A549 (cell line): ENCODE measurements around the gene KLHL29. TPM values are rescaled to one million over a fixed set of nuclear protein-coding genes. Genes with fewer than 3 reads are reported as not detected.

Experiments used
- ATAC-seq, 2 experiments: fragments of 200-7000 bp in 1 of 2; fragments of >200 bp in 1 of 2; cut with Nextera tagmentation in 1 of 2; cut with Tn5 transposase in 1 of 2; 3 replicates each; pipeline versions ENCODE4 v1.8.0 to v1.9.1; 2018 to 2020; ENCODE audit warnings: mild to moderate bottlenecking in 1 of 2, moderate library complexity in 1 of 2
- CTCF ChIA-PET: fragments of 300-600 bp; sonication (Branson Sonifier 250); formaldehyde crosslinking; extraction: SDS; loops from one replicate; lab custom pipeline; 2021; ENCODE audit warnings: antibody characterized with exemption, inconsistent platforms; lab: Yijun Ruan, JAX
- POLR2A ChIA-PET: fragments of 350-600 bp; formaldehyde crosslinking; extraction: SDS; loops from one replicate; lab custom pipeline; 2021; ENCODE audit warnings: antibody characterized with exemption, inconsistent platforms; lab: Yijun Ruan, JAX
- DNase-seq, 2 experiments: peaks; one replicate each; pipeline versions ENCODE4 v3.0.0 to v3.0.0-alpha.2; 2011 to 2016; ENCODE audit warnings: low read depth in 1 of 2, low spot score in 1 of 2
- FAIRE-seq: peaks from 2 replicates; lab custom pipeline; 2011; peaks lifted over from hg19 to GRCh38; lab: Jason Lieb, UNC
- H3K27ac ChIP-seq, 2 experiments: fragments of >200 bp; sonication (Bioruptor Twin); formaldehyde crosslinking; 3 replicates each; pipeline ENCODE4 v1.5.1; 2016 to 2017
- H3K4me1 ChIP-seq: fragments of >200 bp; sonication (Bioruptor Twin); formaldehyde crosslinking; 3 replicates; pipeline ENCODE4 v1.6.1; 2016
- H3K4me2 ChIP-seq: fragments of >200 bp; sonication (Bioruptor Twin); formaldehyde crosslinking; 3 replicates; pipeline ENCODE4 v1.6.1; 2016
- H3K4me3 ChIP-seq: fragments of >200 bp; sonication (Bioruptor Twin); formaldehyde crosslinking; 3 replicates; pipeline ENCODE4 v1.5.1; 2016
- H3K9me3 ChIP-seq: fragments of >200 bp; sonication (Bioruptor Twin); formaldehyde crosslinking; 3 replicates; pipeline ENCODE4 v1.6.1; 2016
- EHF ChIP-seq: fragments of 250-450 bp; sonication (Bioruptor Pico); IDR thresholded peaks from 2 replicates; pipeline ENCODE4 v1.5.0; 2020; ENCODE audit warnings: mild to moderate bottlenecking
- EHMT2 ChIP-seq: fragments of 200-600 bp; sonication (generic); IDR thresholded peaks from 2 replicates; pipeline ENCODE4 v1.6.1; 2016; ENCODE audit warnings: antibody characterized with exemption, low read depth, mild to moderate bottlenecking, moderate library complexity
- EP300 ChIP-seq, 2 experiments: fragments of >200 bp; sonication (Bioruptor Twin); formaldehyde crosslinking; IDR thresholded peaks; 2 replicates in 1 of 2; 3 replicates in 1 of 2; pipeline ENCODE4 v1.6.1; 2016 to 2017
- FOSB ChIP-seq: fragments of 250-450 bp; sonication (Bioruptor Pico); IDR thresholded peaks from 2 replicates; pipeline ENCODE4 v1.5.0; 2020; ENCODE audit warnings: mild to moderate bottlenecking, moderate library complexity
- FOSL2 ChIP-seq, 2 experiments: fragments of 450-650 bp in 1 of 2; fragments of >200 bp in 1 of 2; sonication (Bioruptor Twin) in 1 of 2; formaldehyde crosslinking; IDR thresholded peaks; 2 replicates each; pipeline versions ENCODE4 v1.5.0 to v1.6.1; 2016 to 2020; ENCODE audit warnings: mild to moderate bottlenecking in 1 of 2, moderate library complexity in 1 of 2
- FOXS1 ChIP-seq: fragments of 250-450 bp; sonication (Bioruptor Pico); IDR thresholded peaks from 2 replicates; pipeline ENCODE4 v1.5.0; 2020; ENCODE audit warnings: mild to moderate bottlenecking, moderate library complexity
- HOXB5 ChIP-seq: fragments of 250-450 bp; sonication (Bioruptor Pico); IDR thresholded peaks from 2 replicates; pipeline ENCODE4 v1.5.0; 2020; ENCODE audit warnings: mild to moderate bottlenecking, moderate library complexity
- KDM5A ChIP-seq: fragments of 200-600 bp; sonication (generic); IDR thresholded peaks from 2 replicates; pipeline ENCODE4 v1.6.1; 2016; ENCODE audit warnings: antibody characterized with exemption, mild to moderate bottlenecking
- MAFK ChIP-seq: fragments of 450-650 bp; IDR thresholded peaks from 2 replicates; pipeline ENCODE4 v1.6.1; 2014; ENCODE audit not compliant: partially characterized antibody
- NFE2L2 ChIP-seq: fragments of 150-350 bp; conservative IDR thresholded peaks from 2 replicates; pipeline ENCODE4 v1.6.1; 2014; ENCODE audit warnings: low read length
- NPAS2 ChIP-seq: fragments of 250-450 bp; sonication (Bioruptor Pico); IDR thresholded peaks from 2 replicates; pipeline ENCODE4 v1.8.0; 2022; ENCODE audit warnings: mild to moderate bottlenecking, moderate library complexity, borderline replicate concordance
- NR3C1 ChIP-seq: fragments of >200 bp; sonication (Bioruptor Twin); formaldehyde crosslinking; IDR thresholded peaks from 3 replicates; pipeline ENCODE4 v1.6.1; 2017
- PHF8 ChIP-seq: fragments of 200-600 bp; sonication (generic); IDR thresholded peaks from 2 replicates; pipeline ENCODE4 v1.6.1; 2016; ENCODE audit warnings: low read depth, mild to moderate bottlenecking, antibody characterized with exemption, moderate library complexity, borderline replicate concordance
- RAD21 ChIP-seq, 2 experiments: fragments of >200 bp in 1 of 2; sonication (Bioruptor Twin) in 1 of 2; formaldehyde crosslinking in 1 of 2; IDR thresholded peaks in 1 of 2; conservative IDR thresholded peaks in 1 of 2; 2 replicates in 1 of 2; 3 replicates in 1 of 2; pipeline ENCODE4 v1.6.1; 2012 to 2018; ENCODE audit warnings: inconsistent platforms in 1 of 2
- RARB ChIP-seq: fragments of 250-450 bp; sonication (Bioruptor Pico); IDR thresholded peaks from 2 replicates; pipeline ENCODE4 v1.8.0; 2021; ENCODE audit warnings: mild to moderate bottlenecking, moderate library complexity
- RFX5 ChIP-seq: fragments of 450-650 bp; IDR thresholded peaks from 2 replicates; pipeline ENCODE4 v1.7.1; 2014; ENCODE audit warnings: antibody characterized with exemption, mild to moderate bottlenecking, moderate library complexity
- TFCP2L1 ChIP-seq: fragments of 250-450 bp; sonication (Bioruptor Pico); IDR thresholded peaks from 2 replicates; pipeline ENCODE4 v1.5.0; 2021; ENCODE audit warnings: mild to moderate bottlenecking
- ZC3H11A ChIP-seq: fragments of 450-650 bp; IDR thresholded peaks from 2 replicates; pipeline ENCODE4 v1.6.1; 2014; ENCODE audit warnings: antibody characterized with exemption, mild to moderate bottlenecking
- ZFP36 ChIP-seq: fragments of 450-650 bp; IDR thresholded peaks from 2 replicates; pipeline ENCODE4 v1.6.1; 2014; ENCODE audit warnings: borderline replicate concordance; ENCODE audit not compliant: partially characterized antibody
- ZNF302 ChIP-seq: fragments of 250-450 bp; sonication (Bioruptor Pico); IDR thresholded peaks from 2 replicates; pipeline ENCODE4 v1.9.0; 2021; ENCODE audit warnings: inconsistent platforms, mild to moderate bottlenecking, moderate library complexity
- WGBS: methylation state at CpG from one replicate; pipeline ENCODE4 v1.1.6; 2017; ENCODE audit errors: missing lambda C conversion rate; 5-methylcytosine and 5-hydroxymethylcytosine counted together
- polyA plus RNA-seq, 4 experiments: library from polyadenylated mRNA; depleted of rRNA in 3 of 4; stranded (reverse); fragments of >200 nt; fragmentation: RNase III in 1 of 4; extraction: RNeasy Plus Mini Kit Qiagen cat#74134 plus additional on column Dnase treatment in 1 of 4; gene quantifications; 2 replicates in 3 of 4; 3 replicates in 1 of 4; pipeline ENCODE4 v1.2.3, GENCODE V29; 2011 to 2017
- TF ChIP-seq, protein P1 (sequence below): fragments of >200 bp; sonication (Bioruptor Twin); formaldehyde crosslinking; IDR thresholded peaks from 2 replicates; pipeline ENCODE4 v1.6.1; 2016
- TF ChIP-seq, protein P2 (sequence below): IDR thresholded peaks from 2 replicates; pipeline ENCODE4 v1.6.1; 2012; ENCODE audit warnings: low read depth, borderline replicate concordance
- TF ChIP-seq, protein P3 (sequence below): IDR thresholded peaks from 2 replicates; pipeline ENCODE4 v1.6.1; 2012
- TF ChIP-seq, protein P4 (sequence below): fragments of >200 bp; sonication (Bioruptor Twin); formaldehyde crosslinking; IDR thresholded peaks from 3 replicates; pipeline ENCODE4 v1.5.1; 2016
- TF ChIP-seq, protein P5 (sequence below): fragments of 200-600 bp; sonication (generic); IDR thresholded peaks from 2 replicates; pipeline ENCODE4 v1.6.1; 2016; ENCODE audit warnings: antibody characterized with exemption, mild to moderate bottlenecking, moderate library complexity

KLHL29 gene
- polyA plus RNA-seq, 2 of the 4 experiments (the other 2 are of a cell fraction): 1.3 to 2.5 TPM

DNA sequence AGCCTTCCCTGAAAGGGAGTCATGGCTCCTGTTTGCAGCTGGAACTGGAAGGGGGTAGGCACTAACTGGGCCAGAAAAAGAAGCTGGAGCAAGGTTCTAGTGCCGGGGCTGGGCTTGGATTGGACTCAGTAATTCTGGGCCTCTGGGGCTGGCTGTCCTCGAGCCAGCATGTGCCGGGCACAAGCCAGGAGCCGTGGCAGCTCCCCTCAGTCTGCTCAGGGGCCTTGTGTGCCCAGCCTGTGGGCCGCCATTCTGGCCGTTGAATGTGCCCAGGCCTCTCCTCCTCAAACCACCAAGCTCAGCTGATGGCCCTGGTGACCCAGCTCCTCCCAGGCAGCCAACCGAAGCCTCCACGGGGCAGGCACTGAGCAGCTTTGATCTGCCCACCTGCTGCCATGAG is 119.6 kb downstream of the KLHL29 start:
- 77% methylated on average over 8 of the region's 8 CpGs for WGBS
- DNase-seq (no peak), FAIRE-seq (no peak)
- Histone ChIP-seq H3K27ac (no peak overlapping the region), H3K4me2 (no peak overlapping the region)
- no peak for TF ChIP-seq EHF (CRISPR knock-in tag)
- TF ChIP-seq, protein P1, sequence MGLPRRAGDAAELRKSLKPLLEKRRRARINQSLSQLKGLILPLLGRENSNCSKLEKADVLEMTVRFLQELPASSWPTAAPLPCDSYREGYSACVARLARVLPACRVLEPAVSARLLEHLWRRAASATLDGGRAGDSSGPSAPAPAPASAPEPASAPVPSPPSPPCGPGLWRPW: no peak
- no peak for TF ChIP-seq ZC3H11A
- TF ChIP-seq, protein P2, sequence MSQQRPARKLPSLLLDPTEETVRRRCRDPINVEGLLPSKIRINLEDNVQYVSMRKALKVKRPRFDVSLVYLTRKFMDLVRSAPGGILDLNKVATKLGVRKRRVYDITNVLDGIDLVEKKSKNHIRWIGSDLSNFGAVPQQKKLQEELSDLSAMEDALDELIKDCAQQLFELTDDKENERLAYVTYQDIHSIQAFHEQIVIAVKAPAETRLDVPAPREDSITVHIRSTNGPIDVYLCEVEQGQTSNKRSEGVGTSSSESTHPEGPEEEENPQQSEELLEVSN: no peak
- no peak for TF ChIP-seq MAFK
- no peak for TF ChIP-seq FOXS1
- TF ChIP-seq, protein P3, sequence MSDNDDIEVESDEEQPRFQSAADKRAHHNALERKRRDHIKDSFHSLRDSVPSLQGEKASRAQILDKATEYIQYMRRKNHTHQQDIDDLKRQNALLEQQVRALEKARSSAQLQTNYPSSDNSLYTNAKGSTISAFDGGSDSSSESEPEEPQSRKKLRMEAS: no peak
- TF ChIP-seq EP300 (IDR thresholded peaks at IDR 0.05): no peak
- no peak for TF ChIP-seq EHMT2
- no peak for TF ChIP-seq KDM5A
- TF ChIP-seq, all 56 proteins: peak for 0
- ChIA-PET CTCF (no interaction called here), POLR2A (no interaction called here)
- ATAC-seq: no peak
- Histone ChIP-seq H3K9me3 (no peaks in the 10 kb centered on the region), H3K4me3 (no peak overlapping the region), H3K4me1 (no peaks in the 10 kb centered on the region)

DNA sequence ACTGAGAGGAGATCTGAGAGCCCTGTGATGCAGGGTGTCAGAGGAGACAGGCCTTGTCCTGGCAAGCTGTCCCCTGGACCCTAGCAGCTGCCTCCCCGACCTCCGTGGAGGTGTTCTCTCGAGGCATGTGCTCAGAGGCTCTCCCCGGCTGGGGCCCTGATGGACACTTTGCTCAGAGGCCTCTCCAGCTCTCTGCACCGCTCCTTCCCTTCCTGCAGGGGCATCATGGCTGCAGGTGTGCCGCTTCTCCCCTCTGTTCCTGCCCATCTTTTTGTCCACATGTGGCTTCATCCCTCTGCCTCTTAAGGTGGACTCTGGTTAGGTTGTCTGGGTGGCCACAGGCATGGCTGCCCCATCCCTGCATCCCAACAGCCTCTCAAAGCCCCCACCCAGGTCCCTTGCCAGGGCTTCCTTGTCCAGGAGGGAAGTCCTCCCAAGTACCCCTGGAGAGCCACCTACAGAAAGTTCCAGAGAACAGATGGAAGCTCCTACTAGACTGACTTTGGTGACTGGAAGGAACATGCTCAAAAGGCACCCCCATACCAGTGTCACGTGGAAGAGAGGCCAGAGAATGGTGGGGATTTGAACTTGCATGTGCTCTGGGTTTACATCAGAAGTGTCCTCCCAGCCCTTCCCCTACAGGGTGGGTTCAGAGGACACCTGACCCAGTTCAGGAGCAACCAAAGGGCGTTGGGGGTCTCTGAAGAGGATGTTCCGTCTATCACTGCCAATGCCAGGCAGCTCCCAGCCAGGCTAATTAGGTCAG is 120.4 kb downstream of the KLHL29 start:
- TF ChIP-seq NR3C1: no peak
- TF ChIP-seq, protein P1: no peak
- no peak for TF ChIP-seq PHF8
- no peak for TF ChIP-seq FOSL2 (IDR thresholded peaks at IDR 0.05)
- TF ChIP-seq FOSL2 (CRISPR knock-in tag; IDR thresholded peaks at IDR 0.05): no peak
- TF ChIP-seq ZNF302 (CRISPR knock-in tag): no peak
- TF ChIP-seq TFCP2L1 (CRISPR knock-in tag): no peak
- TF ChIP-seq, protein P4, sequence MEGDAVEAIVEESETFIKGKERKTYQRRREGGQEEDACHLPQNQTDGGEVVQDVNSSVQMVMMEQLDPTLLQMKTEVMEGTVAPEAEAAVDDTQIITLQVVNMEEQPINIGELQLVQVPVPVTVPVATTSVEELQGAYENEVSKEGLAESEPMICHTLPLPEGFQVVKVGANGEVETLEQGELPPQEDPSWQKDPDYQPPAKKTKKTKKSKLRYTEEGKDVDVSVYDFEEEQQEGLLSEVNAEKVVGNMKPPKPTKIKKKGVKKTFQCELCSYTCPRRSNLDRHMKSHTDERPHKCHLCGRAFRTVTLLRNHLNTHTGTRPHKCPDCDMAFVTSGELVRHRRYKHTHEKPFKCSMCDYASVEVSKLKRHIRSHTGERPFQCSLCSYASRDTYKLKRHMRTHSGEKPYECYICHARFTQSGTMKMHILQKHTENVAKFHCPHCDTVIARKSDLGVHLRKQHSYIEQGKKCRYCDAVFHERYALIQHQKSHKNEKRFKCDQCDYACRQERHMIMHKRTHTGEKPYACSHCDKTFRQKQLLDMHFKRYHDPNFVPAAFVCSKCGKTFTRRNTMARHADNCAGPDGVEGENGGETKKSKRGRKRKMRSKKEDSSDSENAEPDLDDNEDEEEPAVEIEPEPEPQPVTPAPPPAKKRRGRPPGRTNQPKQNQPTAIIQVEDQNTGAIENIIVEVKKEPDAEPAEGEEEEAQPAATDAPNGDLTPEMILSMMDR: no peak
- TF ChIP-seq NPAS2 (CRISPR knock-in tag): no peak
- no peak for TF ChIP-seq RFX5
- no peak for TF ChIP-seq FOXS1
- TF ChIP-seq, all 56 proteins: peak for 0
- Histone ChIP-seq H3K9me3 (no peaks in the 10 kb centered on the region), H3K4me2 (no peak overlapping the region), H3K4me1 (no peaks in the 10 kb centered on the region), H3K4me3 (no peak overlapping the region), H3K27ac (no peak overlapping the region)
- DNase-seq (peak in 1 of 2 experiments; percentile 18), FAIRE-seq (no peak), ATAC-seq (peak; percentile 49 to 80; a peak in 5 of 6 replicates)
- ChIA-PET POLR2A (no interaction called here), CTCF (interaction anchor here (0.9 to 1.7 kb wide), 3 partner anchors 16 to 306 kb away, joined by 3 to 4 read pairs (median 3); no protein-coding TSS in a partner anchor)
- WGBS: 65% methylated on average over 9 of the region's 9 CpGs

DNA sequence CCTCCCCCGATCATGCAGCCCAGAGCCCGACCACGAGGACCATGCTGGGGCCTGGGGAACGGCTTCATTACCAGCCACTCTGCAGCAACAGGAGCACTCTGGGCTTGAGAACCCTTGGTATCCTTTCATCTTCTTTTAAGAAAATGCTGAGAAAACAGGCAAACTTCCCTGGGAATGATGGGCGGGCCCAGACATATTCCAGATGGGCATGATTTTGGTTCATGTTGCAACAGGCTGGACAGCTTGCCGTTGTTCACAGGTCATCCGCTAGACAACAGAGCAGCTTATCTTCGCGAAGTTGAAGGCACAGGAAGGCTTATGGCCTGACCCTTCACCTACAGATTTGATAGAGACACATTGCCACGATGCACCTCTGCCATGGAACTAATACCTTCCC is 121.0 kb downstream of the KLHL29 start:
- Histone ChIP-seq H3K4me2 (no peak overlapping the region), H3K9me3 (no peaks in the 10 kb centered on the region), H3K27ac (no peak overlapping the region), H3K4me3 (no peak overlapping the region), H3K4me1 (no peaks in the 10 kb centered on the region)
- CTCF ChIA-PET: interaction anchor here (0.9 to 1.7 kb wide), 3 partner anchors 16 to 306 kb away, joined by 3 to 4 read pairs (median 3); no protein-coding TSS in a partner anchor
- DNase-seq (no peak), ATAC-seq (no peak), FAIRE-seq (no peak)
- WGBS: 83% methylated on average over 10 of the region's 10 CpGs
- POLR2A ChIA-PET: no interaction called here
- TF ChIP-seq MAFK: no peak
- no peak for TF ChIP-seq RAD21 (conservative IDR thresholded peaks at IDR 0.05 in 1 of 2, IDR thresholded peaks at IDR 0.05 in 1 of 2)
- no peak for TF ChIP-seq FOSB (CRISPR knock-in tag)
- TF ChIP-seq, protein P5, sequence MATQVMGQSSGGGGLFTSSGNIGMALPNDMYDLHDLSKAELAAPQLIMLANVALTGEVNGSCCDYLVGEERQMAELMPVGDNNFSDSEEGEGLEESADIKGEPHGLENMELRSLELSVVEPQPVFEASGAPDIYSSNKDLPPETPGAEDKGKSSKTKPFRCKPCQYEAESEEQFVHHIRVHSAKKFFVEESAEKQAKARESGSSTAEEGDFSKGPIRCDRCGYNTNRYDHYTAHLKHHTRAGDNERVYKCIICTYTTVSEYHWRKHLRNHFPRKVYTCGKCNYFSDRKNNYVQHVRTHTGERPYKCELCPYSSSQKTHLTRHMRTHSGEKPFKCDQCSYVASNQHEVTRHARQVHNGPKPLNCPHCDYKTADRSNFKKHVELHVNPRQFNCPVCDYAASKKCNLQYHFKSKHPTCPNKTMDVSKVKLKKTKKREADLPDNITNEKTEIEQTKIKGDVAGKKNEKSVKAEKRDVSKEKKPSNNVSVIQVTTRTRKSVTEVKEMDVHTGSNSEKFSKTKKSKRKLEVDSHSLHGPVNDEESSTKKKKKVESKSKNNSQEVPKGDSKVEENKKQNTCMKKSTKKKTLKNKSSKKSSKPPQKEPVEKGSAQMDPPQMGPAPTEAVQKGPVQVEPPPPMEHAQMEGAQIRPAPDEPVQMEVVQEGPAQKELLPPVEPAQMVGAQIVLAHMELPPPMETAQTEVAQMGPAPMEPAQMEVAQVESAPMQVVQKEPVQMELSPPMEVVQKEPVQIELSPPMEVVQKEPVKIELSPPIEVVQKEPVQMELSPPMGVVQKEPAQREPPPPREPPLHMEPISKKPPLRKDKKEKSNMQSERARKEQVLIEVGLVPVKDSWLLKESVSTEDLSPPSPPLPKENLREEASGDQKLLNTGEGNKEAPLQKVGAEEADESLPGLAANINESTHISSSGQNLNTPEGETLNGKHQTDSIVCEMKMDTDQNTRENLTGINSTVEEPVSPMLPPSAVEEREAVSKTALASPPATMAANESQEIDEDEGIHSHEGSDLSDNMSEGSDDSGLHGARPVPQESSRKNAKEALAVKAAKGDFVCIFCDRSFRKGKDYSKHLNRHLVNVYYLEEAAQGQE: no peak
- TF ChIP-seq ZC3H11A: no peak
- TF ChIP-seq RARB (CRISPR knock-in tag): no peak
- TF ChIP-seq, protein P1: no peak
- TF ChIP-seq EHMT2: no peak
- no peak for TF ChIP-seq HOXB5 (CRISPR knock-in tag)
- no peak for TF ChIP-seq FOXS1
- no peak for TF ChIP-seq ZFP36
- no peak for TF ChIP-seq NFE2L2
- TF ChIP-seq ZNF302 (CRISPR knock-in tag): no peak
